IMR-90 (cell line): ENCODE results near the gene JPH4. TPM values are rescaled to one million over a fixed set of nuclear protein-coding genes. Genes with fewer than 3 reads are reported as not detected.

Source experiments
- ATAC-seq: fragments of 200-7000 bp; cut with Tn5 transposase; 2 replicates; pipeline ENCODE4 v1.9.1; 2020; ENCODE audit warnings: low read depth, mild to moderate bottlenecking, moderate library complexity
- BruUV-seq: library from RNA; stranded (reverse); fragments of 400-500 nt; replicated peaks from 2 replicates; lab custom pipeline; 2021; lab: Mats Ljungman, UMichigan
- CTCF ChIA-PET: fragments of 300-600 bp; formaldehyde crosslinking; extraction: SDS; loops from one replicate; lab custom pipeline; 2021; ENCODE audit warnings: antibody characterized with exemption; lab: Yijun Ruan, JAX
- POLR2A ChIA-PET: fragments of 300-600 bp; sonication (Branson Sonifier 250); formaldehyde crosslinking; loops from one replicate; lab custom pipeline; 2022; ENCODE audit warnings: antibody characterized with exemption; ENCODE audit not compliant: unreplicated experiment; lab: Charles Lee
- DNase-seq: peaks from one replicate; pipeline ENCODE4 v3.0.0; 2013
- H2AFZ ChIP-seq: replicated peaks from 2 replicates; pipeline ENCODE3; 2013; ENCODE audit warnings: low read length, mild to moderate bottlenecking; ENCODE audit not compliant: poor library complexity
- H2AK5ac ChIP-seq: 2 replicates; pipeline ENCODE4 v1.6.1; 2013; ENCODE audit warnings: low read depth, low read length, inconsistent platforms
- H2AK9ac ChIP-seq: replicated peaks from 2 replicates; pipeline ENCODE3; 2013; ENCODE audit warnings: mild to moderate bottlenecking, low read depth, low read length, moderate library complexity; ENCODE audit not compliant: poor library complexity
- H2BK120ac ChIP-seq: 2 replicates; pipeline ENCODE4 v1.6.1; 2013; ENCODE audit warnings: low read depth, low read length, inconsistent platforms
- H2BK15ac ChIP-seq: 3 replicates; pipeline ENCODE4 v1.6.1; 2013; ENCODE audit warnings: low read depth, low read length, inconsistent platforms
- H2BK20ac ChIP-seq: 2 replicates; pipeline ENCODE4 v1.6.1; 2013; ENCODE audit warnings: low read depth, mild to moderate bottlenecking, inconsistent platforms, low read length, moderate library complexity
- H2BK5ac ChIP-seq: 2 replicates; pipeline ENCODE4 v1.6.1; 2013; ENCODE audit warnings: mild to moderate bottlenecking, low read depth, low read length, inconsistent platforms; ENCODE audit not compliant: poor library complexity, severe bottlenecking
- H3K14ac ChIP-seq: replicated peaks from 2 replicates; pipeline ENCODE4 v1.6.1; 2013; ENCODE audit warnings: low read depth, low read length, inconsistent platforms
- H3K18ac ChIP-seq: 2 replicates; pipeline ENCODE4 v1.6.1; 2013; ENCODE audit warnings: low read depth, low read length, control low read depth
- H3K23ac ChIP-seq: 2 replicates; pipeline ENCODE4 v1.6.1; 2013; ENCODE audit warnings: low read depth, low read length, inconsistent platforms
- H3K27ac ChIP-seq: 2 replicates; pipeline ENCODE4 v1.5.1; 2013; ENCODE audit warnings: mild to moderate bottlenecking, control low read depth, low read length; ENCODE audit not compliant: insufficient read depth
- H3K27me3 ChIP-seq: 2 replicates; pipeline ENCODE4 v1.6.1; 2013; ENCODE audit warnings: low read length; ENCODE audit not compliant: control insufficient read depth, insufficient read depth
- H3K36me3 ChIP-seq: 2 replicates; pipeline ENCODE4 v1.6.1; 2013; ENCODE audit warnings: low read length, mixed read lengths; ENCODE audit not compliant: control insufficient read depth, insufficient read depth
- H3K4ac ChIP-seq: 2 replicates; pipeline ENCODE4 v1.6.1; 2013; ENCODE audit warnings: low read depth, low read length, inconsistent platforms
- H3K4me1 ChIP-seq: 2 replicates; pipeline ENCODE4 v1.6.1; 2013; ENCODE audit warnings: low read length, mixed read lengths; ENCODE audit not compliant: control insufficient read depth, insufficient read depth
- H3K4me2 ChIP-seq: 2 replicates; pipeline ENCODE4 v1.6.1; 2013; ENCODE audit warnings: low read depth, mild to moderate bottlenecking, control low read depth, low read length, moderate library complexity
- H3K4me3 ChIP-seq: 2 replicates; pipeline ENCODE4 v1.5.1; 2013; ENCODE audit warnings: low read depth, mild to moderate bottlenecking, control low read depth, low read length, moderate library complexity; ENCODE audit not compliant: insufficient read depth
- H3K56ac ChIP-seq: 2 replicates; pipeline ENCODE4 v1.6.1; 2013; ENCODE audit warnings: low read length, inconsistent platforms; ENCODE audit not compliant: insufficient read depth; ENCODE audit errors: extremely low read depth
- H3K79me1 ChIP-seq, 2 experiments: 2 replicates each; pipeline ENCODE4 v1.6.1; 2013; ENCODE audit warnings: low read length in 2 of 2, inconsistent platforms in 1 of 2, low read depth in 1 of 2
- H3K9ac ChIP-seq: 2 replicates; pipeline ENCODE4 v1.6.1; 2013; ENCODE audit warnings: low read depth, low read length, control low read depth
- H3K9me1 ChIP-seq: 2 replicates; pipeline ENCODE4 v1.6.1; 2013; ENCODE audit warnings: low read length, inconsistent platforms; ENCODE audit not compliant: insufficient read depth
- H3K9me3 ChIP-seq: 2 replicates; pipeline ENCODE4 v1.6.1; 2013; ENCODE audit warnings: low read length; ENCODE audit not compliant: control insufficient read depth, insufficient read depth
- H4K20me1 ChIP-seq: 2 replicates; pipeline ENCODE4 v1.6.1; 2013; ENCODE audit warnings: low read length, inconsistent platforms; ENCODE audit not compliant: insufficient read depth
- H4K5ac ChIP-seq: 2 replicates; pipeline ENCODE4 v1.6.1; 2013; ENCODE audit warnings: mild to moderate bottlenecking, low read depth, low read length, control low read depth
- H4K8ac ChIP-seq, 2 experiments: 2 replicates each; pipeline ENCODE4 v1.6.1; 2013; ENCODE audit warnings: low read depth in 2 of 2, low read length in 2 of 2, control low read depth in 1 of 2, inconsistent platforms in 1 of 2
- H4K91ac ChIP-seq: 2 replicates; pipeline ENCODE4 v1.6.1; 2013; ENCODE audit warnings: low read depth, low read length, inconsistent platforms; ENCODE audit not compliant: insufficient read depth
- BHLHE40 ChIP-seq: fragments of 150-350 bp; IDR thresholded peaks from 2 replicates; pipeline ENCODE4 v1.6.1; 2016; ENCODE audit warnings: mild to moderate bottlenecking, low read depth, low read length
- CEBPB ChIP-seq: IDR thresholded peaks from 2 replicates; pipeline ENCODE4 v1.6.1; 2012; ENCODE audit warnings: low read depth, low read length, improper control_type of control experiment
- CHD1 ChIP-seq: IDR thresholded peaks from 2 replicates; pipeline ENCODE4 v1.6.1; 2012; ENCODE audit warnings: low read depth, low read length, improper control_type of control experiment
- ELK1 ChIP-seq: fragments of 150-350 bp; IDR thresholded peaks from 2 replicates; pipeline ENCODE4 v1.6.1; 2016; ENCODE audit warnings: low read depth, mild to moderate bottlenecking, low read length, moderate library complexity, borderline replicate concordance
- FOS ChIP-seq: fragments of 150-350 bp; IDR thresholded peaks from 2 replicates; pipeline ENCODE4 v1.6.1; 2016; ENCODE audit warnings: low read depth, low read length
- MAFK ChIP-seq: IDR thresholded peaks from 2 replicates; pipeline ENCODE4 v1.6.1; 2012; ENCODE audit warnings: low read depth, low read length, improper control_type of control experiment
- MXI1 ChIP-seq: IDR thresholded peaks from 2 replicates; pipeline ENCODE4 v1.6.1; 2012; ENCODE audit warnings: low read depth, mild to moderate bottlenecking, low read length, moderate library complexity, borderline replicate concordance
- NFE2L2 ChIP-seq: fragments of 150-350 bp; IDR thresholded peaks from 2 replicates; pipeline ENCODE4 v1.6.1; 2016; ENCODE audit warnings: low read depth, mild to moderate bottlenecking, low read length
- RAD21 ChIP-seq: IDR thresholded peaks from 2 replicates; pipeline ENCODE4 v1.6.1; 2012; ENCODE audit warnings: low read length, improper control_type of control experiment
- RCOR1 ChIP-seq: IDR thresholded peaks from 2 replicates; pipeline ENCODE4 v1.6.1; 2012; ENCODE audit warnings: mild to moderate bottlenecking, low read length, improper control_type of control experiment; ENCODE audit not compliant: insufficient replicate concordance
- RFX5 ChIP-seq: IDR thresholded peaks from 2 replicates; pipeline ENCODE4 v1.8.0; 2012; ENCODE audit warnings: low read depth, mild to moderate bottlenecking, low read length, moderate library complexity
- SMC3 ChIP-seq: fragments of 150-350 bp; IDR thresholded peaks from 2 replicates; pipeline ENCODE4 v1.6.1; 2016; ENCODE audit warnings: low read depth, mild to moderate bottlenecking, antibody characterized with exemption, low read length, moderate library complexity
- USF2 ChIP-seq: fragments of 150-350 bp; IDR thresholded peaks from 2 replicates; pipeline ENCODE4 v1.6.1; 2017; ENCODE audit warnings: mild to moderate bottlenecking, antibody characterized with exemption, low read length, low read depth
- dilution Hi-C: fragments of 300-500 bp; cut with HindIII; formaldehyde crosslinking; loops from one replicate; pipeline ENCODE4 v1.14.3; 2018; ENCODE audit warnings: low sequenced_read_pairs; ENCODE audit not compliant: unreplicated experiment
- in situ Hi-C: fragments of 300-500 bp; cut with MboI; formaldehyde crosslinking; loops from 3 replicates; pipeline ENCODE4 v1.14.3; 2019; ENCODE audit warnings: low sequenced_read_pairs, inconsistent platforms, mixed read lengths
- intact Hi-C: fragments of 100-400 bp; cut with micrococcal nuclease; formaldehyde crosslinking; loops from 2 replicates; pipeline ENCODE4 v1.10.0; 2022
- polyA plus RNA-seq, 3 experiments: library from polyadenylated mRNA; depleted of rRNA; stranded (reverse); fragments of >200 nt; gene quantifications; 2 replicates each; pipeline ENCODE4 v1.2.3, GENCODE V29; 2012; ENCODE audit warnings: low replicate concordance in 1 of 3
- total RNA-seq: library from RNA; depleted of rRNA; stranded (reverse); fragments of >200 nt; gene quantifications from 2 replicates; pipeline ENCODE4 v1.2.3, GENCODE V29; 2012

The JPH4 gene
- total and polyA plus RNA-seq, 2 of the 4 experiments (the other 2 are of a cell fraction): not detected

- H2BK120ac ChIP-seq: no peak overlapping the region
- no TSS peak for BruUV-seq
- H2AFZ ChIP-seq: no peak overlapping the region
- no peak overlapping the region for H3K4ac ChIP-seq
- dilution Hi-C loops: no loop called here
- no peak overlapping the region for H3K4me3 ChIP-seq
- DNase-seq (no peak), ATAC-seq (no peak)
- no peaks in the 10 kb centered on the region for H3K9me1 ChIP-seq
- in situ Hi-C loops: no loop called here
- no peaks in the 10 kb centered on the region for H3K79me1 ChIP-seq
- no peak overlapping the region for H3K27ac ChIP-seq
- no peak overlapping the region for H4K5ac ChIP-seq
- no peak overlapping the region for H3K23ac ChIP-seq
- H4K8ac ChIP-seq: no peak overlapping the region
- intact Hi-C loops: loop anchor here (2.0 kb wide), 1 partner anchor 29 kb away; no protein-coding TSS in a partner anchor
- POLR2A ChIA-PET: no interaction called here
- no peak overlapping the region for H2BK5ac ChIP-seq
- no peaks in the 10 kb centered on the region for H3K27me3 ChIP-seq
- no peak overlapping the region for H2BK20ac ChIP-seq
- H3K4me1 ChIP-seq: no peaks in the 10 kb centered on the region
- H3K36me3 ChIP-seq: no peaks in the 10 kb centered on the region
- no peak overlapping the region for H2AK9ac ChIP-seq
- no peak overlapping the region for H3K56ac ChIP-seq
- H3K9ac ChIP-seq: no peak overlapping the region
- H2AK5ac ChIP-seq: no peak overlapping the region
- H4K20me1 ChIP-seq: no peaks in the 10 kb centered on the region
- no peak overlapping the region for H3K18ac ChIP-seq
- no peak overlapping the region for H4K91ac ChIP-seq
- no peak overlapping the region for H3K14ac ChIP-seq
- H2BK15ac ChIP-seq: no peak overlapping the region
- H3K9me3 ChIP-seq: peaks cover 4% of the 10 kb centered on the region; the same call in 1 of the 2 replicates
- CTCF ChIA-PET: no interaction called here
- no peak overlapping the region for H3K4me2 ChIP-seq
- TF ChIP-seq RCOR1: no peak
- TF ChIP-seq USF2: no peak
- TF ChIP-seq FOS: no peak
- no peak for TF ChIP-seq NFE2L2
- TF ChIP-seq CHD1: no peak
- TF ChIP-seq BHLHE40: no peak
- TF ChIP-seq MAFK: no peak
- no peak for TF ChIP-seq ELK1
- no peak for TF ChIP-seq SMC3
- no peak for TF ChIP-seq MXI1
- TF ChIP-seq RAD21: no peak
- TF ChIP-seq CEBPB: no peak
- TF ChIP-seq RFX5: no peak
These were observed 45.4 kb upstream of the JPH4 start for GRCh38 chr14:23623962-23624361.
